Prostate gland (tissue), 2 donors: ENCODE measurements around the gene FOXP1. TPM values are rescaled to one million over a fixed set of nuclear protein-coding genes. Genes with fewer than 3 reads are reported as not detected.

Source experiments
- DNase-seq: peaks from one replicate; pipeline ENCODE4 v3.0.0-alpha.2; 2019; ENCODE audit warnings: low spot score
- H3K27ac ChIP-seq, 2 donors: fragments of 200-600 bp; sonication (generic); 2 replicates each; pipeline ENCODE4 v1.5.1; 2017 to 2019
- H3K27me3 ChIP-seq: fragments of 200-600 bp; sonication (generic); replicated peaks from 2 replicates; pipeline ENCODE4 v1.5.1; 2019; ENCODE audit not compliant: insufficient read depth
- H3K36me3 ChIP-seq, 2 donors: fragments of 200-600 bp; sonication (generic); 1 replicate in 1 of 2; 2 replicates in 1 of 2; pipeline versions ENCODE4 v1.5.1 to v1.8.1; 2017 to 2019
- H3K4me1 ChIP-seq: fragments of 200-600 bp; sonication (generic); replicated peaks from 2 replicates; pipeline ENCODE4 v1.5.1; 2019
- H3K4me3 ChIP-seq, 2 donors: fragments of 200-600 bp; sonication (generic); 2 replicates each; pipeline ENCODE4 v1.5.1; 2017 to 2019
- H3K9me3 ChIP-seq: fragments of 200-600 bp; sonication (generic); 2 replicates; pipeline ENCODE4 v1.5.1; 2017
- POLR2A ChIP-seq: fragments of 450-650 bp; IDR thresholded peaks from one replicate; pipeline ENCODE4 v1.6.1; 2016; ENCODE audit warnings: antibody characterized with exemption, mild to moderate bottlenecking
- POLR2AphosphoS5 ChIP-seq: sonication (generic); formaldehyde crosslinking; IDR thresholded peaks from one replicate; pipeline ENCODE4 v1.6.1; 2017; ENCODE audit warnings: antibody characterized with exemption
- WGBS: methylation state at CpG from one replicate; pipeline ENCODE4 v1.1.5; 2018; 5-methylcytosine and 5-hydroxymethylcytosine counted together
- intact Hi-C: fragments of 100-400 bp; cut with DNase I; formaldehyde crosslinking; loops from one replicate; pipeline ENCODE4 v1.14.2; 2022
- total RNA-seq, 2 donors: library from RNA; depleted of rRNA; stranded (reverse); fragments of >200 nt; gene quantifications; one replicate each; pipeline ENCODE4 v1.1.0, GENCODE V29; 2016
- TF ChIP-seq, protein P1 (sequence below), 4 experiments: fragments of 200-600 bp in 2 of 4; fragments of 450-650 bp in 2 of 4; sonication (generic) in 2 of 4; IDR thresholded peaks; 1 replicate in 3 of 4; 2 replicates in 1 of 4; pipeline ENCODE4 v1.5.1; 2016 to 2019; ENCODE audit warnings: antibody characterized with exemption in 4 of 4, mild to moderate bottlenecking in 2 of 4, moderate library complexity in 2 of 4

The FOXP1 gene
- total RNA-seq, 2 donors from 2014 or later: 133 to 156 TPM

DNA sequence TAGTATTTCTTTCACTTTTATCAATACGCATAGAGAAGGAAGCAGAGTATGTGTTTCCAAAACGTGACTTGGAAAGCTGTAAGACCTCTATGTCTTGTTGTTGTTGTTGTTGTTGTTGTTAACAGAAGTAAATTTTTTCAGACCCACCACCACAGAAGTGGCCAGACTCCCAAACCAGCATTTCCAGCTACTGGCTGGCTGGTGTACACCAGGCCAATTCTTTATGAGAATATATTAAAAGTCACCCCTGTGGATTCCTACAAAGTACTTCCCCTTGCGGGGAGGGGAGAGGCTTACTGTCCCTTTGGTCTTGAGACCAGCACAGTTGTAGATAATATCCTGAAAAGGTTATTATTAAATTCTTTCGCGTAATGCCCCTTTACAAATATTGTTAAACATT lies 1.6 kb upstream of the FOXP1 start:
- peak; percentile 34 for DNase-seq
- intact Hi-C loops: loop anchor here (2.0 to 10.0 kb wide), 4 partner anchors 520 to 1050 kb away; no protein-coding TSS in a partner anchor
- H3K4me1 ChIP-seq: peaks cover 5% of the 10 kb centered on the region
- TF ChIP-seq, protein P1, sequence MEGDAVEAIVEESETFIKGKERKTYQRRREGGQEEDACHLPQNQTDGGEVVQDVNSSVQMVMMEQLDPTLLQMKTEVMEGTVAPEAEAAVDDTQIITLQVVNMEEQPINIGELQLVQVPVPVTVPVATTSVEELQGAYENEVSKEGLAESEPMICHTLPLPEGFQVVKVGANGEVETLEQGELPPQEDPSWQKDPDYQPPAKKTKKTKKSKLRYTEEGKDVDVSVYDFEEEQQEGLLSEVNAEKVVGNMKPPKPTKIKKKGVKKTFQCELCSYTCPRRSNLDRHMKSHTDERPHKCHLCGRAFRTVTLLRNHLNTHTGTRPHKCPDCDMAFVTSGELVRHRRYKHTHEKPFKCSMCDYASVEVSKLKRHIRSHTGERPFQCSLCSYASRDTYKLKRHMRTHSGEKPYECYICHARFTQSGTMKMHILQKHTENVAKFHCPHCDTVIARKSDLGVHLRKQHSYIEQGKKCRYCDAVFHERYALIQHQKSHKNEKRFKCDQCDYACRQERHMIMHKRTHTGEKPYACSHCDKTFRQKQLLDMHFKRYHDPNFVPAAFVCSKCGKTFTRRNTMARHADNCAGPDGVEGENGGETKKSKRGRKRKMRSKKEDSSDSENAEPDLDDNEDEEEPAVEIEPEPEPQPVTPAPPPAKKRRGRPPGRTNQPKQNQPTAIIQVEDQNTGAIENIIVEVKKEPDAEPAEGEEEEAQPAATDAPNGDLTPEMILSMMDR (IDR thresholded peaks at IDR 0.05): peak in 1 of 4 experiments; percentile 17
- TF ChIP-seq POLR2AphosphoS5: no peak
- no peaks in the 10 kb centered on the region for H3K9me3 ChIP-seq
- H3K27ac ChIP-seq: peak overlapping the region; percentile 98 to 100
- no peaks in the 10 kb centered on the region for H3K36me3 ChIP-seq
- WGBS: 27% methylated on average over 5 of the region's 5 CpGs
- H3K4me3 ChIP-seq: peak overlapping the region in 1 of 2 donors; percentile 90
- no peaks in the 10 kb centered on the region for H3K27me3 ChIP-seq

DNA sequence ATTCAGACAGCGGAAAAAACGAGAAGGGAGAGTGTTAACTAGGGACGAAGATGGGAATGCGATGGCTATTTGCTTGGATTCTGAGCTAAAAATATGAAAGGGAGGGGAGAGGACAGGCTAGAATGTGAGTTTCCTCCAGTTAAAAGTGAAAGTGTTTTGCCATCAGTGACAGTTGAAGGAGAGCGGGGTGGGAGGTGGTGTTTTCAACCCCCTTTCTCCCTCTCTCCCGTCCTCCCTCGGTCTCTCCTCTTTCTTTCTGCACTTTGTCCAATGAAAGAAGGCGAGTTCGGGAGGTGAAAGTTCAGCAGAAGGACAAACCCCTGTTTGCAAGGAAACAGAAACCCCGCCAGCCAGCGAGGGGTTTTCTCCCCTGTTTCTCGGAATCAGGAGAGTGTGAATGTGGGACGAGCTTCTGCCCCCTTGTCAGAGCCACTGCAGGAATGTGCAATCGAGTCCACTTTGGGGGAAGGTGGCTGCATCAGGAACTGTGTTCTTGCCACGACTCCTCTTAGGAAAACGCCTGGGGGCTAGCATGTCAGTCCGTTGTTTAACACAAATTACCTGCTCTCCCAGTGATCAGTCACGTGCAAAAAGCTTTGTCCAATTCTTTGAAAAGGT lies 975 bp upstream of the FOXP1 start:
- peak overlapping the region; percentile 79 to 90 for H3K4me3 ChIP-seq
- peak overlapping the region; percentile 98 to 100 for H3K27ac ChIP-seq
- no peak for TF ChIP-seq POLR2AphosphoS5
- peak; percentile 28 for TF ChIP-seq POLR2A
- TF ChIP-seq, protein P1 (IDR thresholded peaks at IDR 0.05): no peak
- peaks cover 5% of the 10 kb centered on the region for H3K4me1 ChIP-seq
- intact Hi-C loops: loop anchor here (2.0 to 10.0 kb wide), 5 partner anchors 282 to 1050 kb away; no protein-coding TSS in a partner anchor
- no peaks in the 10 kb centered on the region for H3K9me3 ChIP-seq
- H3K36me3 ChIP-seq: no peaks in the 10 kb centered on the region
- WGBS: 0% methylated on average over 18 of the region's 18 CpGs
- no peaks in the 10 kb centered on the region for H3K27me3 ChIP-seq
- peak; percentile 38 for DNase-seq

DNA sequence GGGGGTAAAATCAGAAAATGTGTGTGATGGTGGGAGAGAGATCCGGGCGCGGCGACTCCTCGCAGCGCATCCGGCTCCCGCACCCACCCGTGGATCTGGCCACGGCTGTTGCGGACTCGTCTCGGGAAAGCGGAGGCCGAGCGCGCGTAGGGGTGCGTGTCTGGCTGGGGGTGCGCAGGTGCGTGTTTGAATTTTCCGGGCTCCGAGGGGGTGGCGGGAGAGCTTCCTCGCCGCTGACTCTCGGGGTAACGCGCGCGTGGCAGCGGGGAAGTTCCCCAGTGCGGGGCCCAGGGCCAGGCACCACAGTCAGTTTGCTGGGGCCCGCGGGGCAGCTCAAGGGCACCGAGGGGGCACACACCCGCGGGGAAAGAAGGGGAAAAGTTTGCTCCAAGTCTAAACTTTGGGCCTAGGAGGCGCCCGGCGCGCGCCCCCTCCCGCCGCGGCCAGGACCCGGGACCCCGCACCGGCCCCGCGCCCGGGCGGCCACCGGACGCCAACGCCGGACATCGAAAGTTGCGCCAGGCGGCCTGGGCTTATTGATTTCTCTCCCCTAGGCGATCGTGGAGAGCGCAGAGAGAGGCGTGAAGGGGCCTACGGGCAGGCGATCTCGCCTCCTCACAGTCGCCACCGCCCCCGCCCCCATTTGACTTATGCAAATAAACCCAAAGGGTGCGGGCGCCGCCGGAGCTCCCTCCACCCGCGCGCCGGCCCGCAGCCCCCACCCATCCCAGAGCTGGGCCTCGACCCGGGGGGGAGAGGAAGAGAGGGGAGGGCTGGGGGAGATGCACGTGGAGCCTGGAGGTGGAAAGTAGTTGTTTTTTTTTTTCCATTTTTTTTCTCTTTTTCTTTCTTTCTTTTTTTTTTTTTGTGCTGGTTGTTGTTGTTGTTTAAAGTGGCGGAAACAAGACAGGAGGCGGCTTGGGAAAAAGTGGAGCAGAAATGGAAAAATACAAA lies 639 bp downstream of the FOXP1 start:
- Histone ChIP-seq H3K27ac (peak overlapping the region; percentile 98 to 100), H3K27me3 (no peaks in the 10 kb centered on the region), H3K4me1 (peaks cover 5% of the 10 kb centered on the region), H3K36me3 (no peaks in the 10 kb centered on the region), H3K9me3 (no peaks in the 10 kb centered on the region), H3K4me3 (peak overlapping the region; percentile 79 to 90)
- DNase-seq: peak; percentile 84
- WGBS: under 1% methylated on average over 67 of the region's 84 CpGs
- TF ChIP-seq POLR2AphosphoS5: no peak
- TF ChIP-seq POLR2A: peak; percentile 13
- intact Hi-C loops: loop anchor here (5.0 to 10.0 kb wide), 3 partner anchors 281 to 1048 kb away; no protein-coding TSS in a partner anchor

DNA sequence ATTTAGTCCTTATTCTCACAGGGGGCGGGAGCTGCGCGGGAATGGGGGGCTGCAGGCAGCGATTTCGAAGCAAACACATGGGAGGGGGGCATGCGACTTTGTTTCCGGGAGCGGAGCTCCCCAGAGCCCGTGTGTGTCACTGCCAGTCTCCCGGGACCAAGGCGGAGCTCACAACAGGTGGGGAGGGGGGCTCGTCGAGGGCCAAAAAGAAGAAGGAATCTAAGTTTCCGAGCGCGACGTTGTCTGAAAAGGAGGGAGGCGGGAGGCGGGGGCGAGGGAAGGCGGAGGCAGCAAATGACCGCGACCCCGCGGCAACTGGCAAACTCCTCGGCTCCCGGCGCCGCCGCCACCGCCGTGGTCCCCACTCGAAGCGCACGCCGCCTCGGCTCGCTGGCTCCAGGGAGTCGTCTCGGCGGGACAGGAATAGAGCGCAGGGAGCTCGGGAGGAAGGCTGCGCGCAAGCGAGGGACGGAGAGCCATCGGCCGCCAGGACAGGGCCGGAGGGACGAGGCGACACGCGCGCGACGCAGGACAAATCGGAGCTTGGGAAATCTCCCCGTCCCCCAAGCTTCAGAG lies 1.4 kb downstream of the FOXP1 start:
- peak; percentile 68 for DNase-seq

More for the DNA sequence above, 1.4 kb downstream of the FOXP1 start:
- intact Hi-C loops: loop anchor here (5.0 to 10.0 kb wide), 3 partner anchors 280 to 1047 kb away; no protein-coding TSS in a partner anchor
- TF ChIP-seq, protein P1 (IDR thresholded peaks at IDR 0.05): no peak
- peak; percentile 18 for TF ChIP-seq POLR2A
- peak; percentile 24 for TF ChIP-seq POLR2AphosphoS5
- peak overlapping the region; percentile 79 to 90 for H3K4me3 ChIP-seq
- H3K27ac ChIP-seq: peak overlapping the region; percentile 98 to 100
- no peaks in the 10 kb centered on the region for H3K9me3 ChIP-seq
- H3K4me1 ChIP-seq: peaks cover 5% of the 10 kb centered on the region
- no peaks in the 10 kb centered on the region for H3K36me3 ChIP-seq
- WGBS: under 1% methylated on average over 57 of the region's 59 CpGs
- H3K27me3 ChIP-seq: no peaks in the 10 kb centered on the region
